ENCODE results near the gene RENBP.

RENBP gene

GRCh38 chrX:153953342-153953830 is 8.9 kb upstream of the RENBP start:
- DNase-seq: peak; percentile 53

GRCh38 chrX:153952373-153953026 is 8.1 kb upstream of the RENBP start:
- no peak for DNase-seq

- DNase-seq: no peak
Measured at GRCh38 chrX:153951683-153952372, 7.4 kb upstream of the RENBP start.

GRCh38 chrX:153950127-153950526 is 5.7 kb upstream of the RENBP start:
- no peak for DNase-seq

GRCh38 chrX:153948847-153949805 is 4.7 kb upstream of the RENBP start:
- DNase-seq: no peak

GRCh38 chrX:153948002-153948466 is 3.6 kb upstream of the RENBP start:
- no peak for DNase-seq

- peak; percentile 76 for DNase-seq
Measured at GRCh38 chrX:153947009-153947769, 2.7 kb upstream of the RENBP start.

GRCh38 chrX:153945956-153946943 is 1.8 kb upstream of the RENBP start:
- DNase-seq: no peak

- no peak for DNase-seq
Measured at GRCh38 chrX:153944800-153945150, 332 bp upstream of the RENBP start.

- no peak for DNase-seq
Measured at GRCh38 chrX:153941336-153942252, 2.8 kb downstream of the RENBP start.

- no peak for DNase-seq
Measured at GRCh38 chrX:153939573-153939972, 4.9 kb downstream of the RENBP start.

GRCh38 chrX:153938226-153938786 is 6.1 kb downstream of the RENBP start:
- DNase-seq: no peak

- DNase-seq: no peak
Measured at GRCh38 chrX:153937056-153937455, 7.4 kb downstream of the RENBP start.

- no peak for DNase-seq
Measured at GRCh38 chrX:153935326-153935851, 9.1 kb downstream of the RENBP start.

- no peak for DNase-seq
Measured at GRCh38 chrX:153934762-153935325, 9.6 kb downstream of the RENBP start, which contains the start of gene NAA10. Gene NAA10, minus strand, starts transcription at chrX:153935037. Its CDS starts 133 bp downstream, at chrX:153934904.

- DNase-seq: no peak
Measured at GRCh38 chrX:153934148-153934761, 10.2 kb downstream of the RENBP start.

- no peak for DNase-seq
Measured at GRCh38 chrX:153933748-153934147, 10.7 kb downstream of the RENBP start.

- DNase-seq: no peak
Measured at GRCh38 chrX:153932220-153932915, 12.1 kb downstream of the RENBP start.

Measured in NCI-H1694 treated with DMSO at 0.1 percent for 48 hours (cell line).